Fibroblast of gingiva (primary cell): ENCODE measurements around the gene HSPBP1.

ENCODE experiments used
- DNase-seq: peaks from one replicate; pipeline ENCODE4 v3.0.0-alpha.2; 2011; ENCODE audit warnings: low read depth

Gene HSPBP1

GRCh38 chr19:55216461-55217198, 63.3 kb downstream of the HSPBP1 start:
- peak; percentile 97 for DNase-seq

DNA sequence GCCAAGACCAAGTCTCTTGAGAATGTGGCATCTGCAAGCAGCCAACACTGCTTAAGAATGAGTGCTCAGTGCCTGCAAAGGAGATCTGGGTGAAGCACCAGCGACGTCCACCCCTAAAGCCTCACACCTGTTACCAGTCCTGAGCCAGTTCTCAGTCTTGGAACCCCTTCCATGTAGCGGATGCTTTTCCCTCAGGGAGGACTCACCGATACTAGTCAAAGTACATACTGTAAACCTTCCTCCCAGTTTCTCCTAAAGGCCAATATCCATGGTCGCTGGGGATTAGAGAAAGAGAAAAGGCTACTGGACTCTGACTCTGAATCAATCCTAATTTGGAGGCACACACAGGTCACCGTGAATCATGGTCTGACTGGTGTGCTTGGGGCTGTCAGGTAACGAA, 66.4 kb downstream of the HSPBP1 start:
- no peak for DNase-seq

DNA sequence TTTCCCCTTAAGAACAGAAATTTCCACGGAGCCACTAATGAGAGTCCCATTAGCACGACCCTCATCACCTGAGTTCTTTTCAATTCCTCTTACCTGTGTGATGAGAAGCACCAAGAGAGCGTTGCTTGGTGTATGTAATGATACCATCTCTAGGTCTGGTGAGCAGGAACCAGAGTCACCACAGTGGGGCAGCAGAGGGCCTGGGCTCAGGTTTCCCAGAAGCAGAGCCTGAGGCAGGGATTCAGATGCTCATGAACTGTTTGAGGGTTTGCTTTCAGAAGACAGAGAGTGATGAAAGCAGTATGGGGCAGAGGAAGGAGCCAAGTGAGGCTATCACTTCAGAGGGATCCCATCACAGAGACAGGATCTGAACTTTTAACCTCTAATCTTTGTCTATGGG, 67.5 kb downstream of the HSPBP1 start:
- DNase-seq, result no peak
